Adrenal gland (tissue), 5 donors: Measurements from ENCODE around the gene RCBTB1.

Experiments
- CTCF ChIP-seq, 6 experiments: fragments of 450-650 bp in 4 of 6; fragments of 200-600 bp in 2 of 6; sonication (generic) in 1 of 6; IDR thresholded peaks; 1 replicate in 5 of 6; 2 replicates in 1 of 6; pipeline versions ENCODE4 v1.5.1 to v1.8.0; 2016 to 2021; ENCODE audit warnings: antibody characterized with exemption in 6 of 6, mild to moderate bottlenecking in 2 of 6, moderate library complexity in 1 of 6
- POLR2A ChIP-seq, 2 donors: fragments of 450-650 bp; IDR thresholded peaks; one replicate each; pipeline ENCODE4 v1.6.1; 2017; ENCODE audit warnings: antibody characterized with exemption in 2 of 2, mild to moderate bottlenecking in 2 of 2, moderate library complexity in 1 of 2
- donor health status: DM: no; HTN: no; CAD: no.

- TF ChIP-seq CTCF (IDR thresholded peaks at IDR 0.05) (no peak), POLR2A (IDR thresholded peaks at IDR 0.05) (no peak)
Observed at GRCh38 chr13:49527123-49527522, 58.2 kb downstream of the RCBTB1 start.
